IMR-90 (cell line): Measurements from ENCODE around the gene MOCS1. TPM values are rescaled to one million over a fixed set of nuclear protein-coding genes. Genes with fewer than 3 reads are reported as not detected.

Experiments
- ATAC-seq: fragments of 200-7000 bp; cut with Tn5 transposase; 2 replicates; pipeline ENCODE4 v1.9.1; 2020; ENCODE audit warnings: low read depth, mild to moderate bottlenecking, moderate library complexity
- BruUV-seq: library from RNA; stranded (reverse); fragments of 400-500 nt; replicated peaks from 2 replicates; lab custom pipeline; 2021; lab: Mats Ljungman, UMichigan
- CTCF ChIA-PET: fragments of 300-600 bp; formaldehyde crosslinking; extraction: SDS; loops from one replicate; lab custom pipeline; 2021; ENCODE audit warnings: antibody characterized with exemption; lab: Yijun Ruan, JAX
- POLR2A ChIA-PET: fragments of 300-600 bp; sonication (Branson Sonifier 250); formaldehyde crosslinking; loops from one replicate; lab custom pipeline; 2022; ENCODE audit warnings: antibody characterized with exemption; ENCODE audit not compliant: unreplicated experiment; lab: Charles Lee
- DNase-seq: peaks from one replicate; pipeline ENCODE4 v3.0.0; 2013
- H2AFZ ChIP-seq: replicated peaks from 2 replicates; pipeline ENCODE3; 2013; ENCODE audit warnings: low read length, mild to moderate bottlenecking; ENCODE audit not compliant: poor library complexity
- H2AK5ac ChIP-seq: 2 replicates; pipeline ENCODE4 v1.6.1; 2013; ENCODE audit warnings: low read depth, low read length, inconsistent platforms
- H2AK9ac ChIP-seq: replicated peaks from 2 replicates; pipeline ENCODE3; 2013; ENCODE audit warnings: mild to moderate bottlenecking, low read depth, low read length, moderate library complexity; ENCODE audit not compliant: poor library complexity
- H2BK120ac ChIP-seq: 2 replicates; pipeline ENCODE4 v1.6.1; 2013; ENCODE audit warnings: low read depth, low read length, inconsistent platforms
- H2BK15ac ChIP-seq: 3 replicates; pipeline ENCODE4 v1.6.1; 2013; ENCODE audit warnings: low read depth, low read length, inconsistent platforms
- H2BK20ac ChIP-seq: 2 replicates; pipeline ENCODE4 v1.6.1; 2013; ENCODE audit warnings: low read depth, mild to moderate bottlenecking, inconsistent platforms, low read length, moderate library complexity
- H2BK5ac ChIP-seq: 2 replicates; pipeline ENCODE4 v1.6.1; 2013; ENCODE audit warnings: mild to moderate bottlenecking, low read depth, low read length, inconsistent platforms; ENCODE audit not compliant: poor library complexity, severe bottlenecking
- H3K14ac ChIP-seq: replicated peaks from 2 replicates; pipeline ENCODE4 v1.6.1; 2013; ENCODE audit warnings: low read depth, low read length, inconsistent platforms
- H3K18ac ChIP-seq: 2 replicates; pipeline ENCODE4 v1.6.1; 2013; ENCODE audit warnings: low read depth, low read length, control low read depth
- H3K23ac ChIP-seq: 2 replicates; pipeline ENCODE4 v1.6.1; 2013; ENCODE audit warnings: low read depth, low read length, inconsistent platforms
- H3K27ac ChIP-seq: 2 replicates; pipeline ENCODE4 v1.5.1; 2013; ENCODE audit warnings: mild to moderate bottlenecking, control low read depth, low read length; ENCODE audit not compliant: insufficient read depth
- H3K27me3 ChIP-seq: 2 replicates; pipeline ENCODE4 v1.6.1; 2013; ENCODE audit warnings: low read length; ENCODE audit not compliant: control insufficient read depth, insufficient read depth
- H3K36me3 ChIP-seq: 2 replicates; pipeline ENCODE4 v1.6.1; 2013; ENCODE audit warnings: low read length, mixed read lengths; ENCODE audit not compliant: control insufficient read depth, insufficient read depth
- H3K4ac ChIP-seq: 2 replicates; pipeline ENCODE4 v1.6.1; 2013; ENCODE audit warnings: low read depth, low read length, inconsistent platforms
- H3K4me1 ChIP-seq: 2 replicates; pipeline ENCODE4 v1.6.1; 2013; ENCODE audit warnings: low read length, mixed read lengths; ENCODE audit not compliant: control insufficient read depth, insufficient read depth
- H3K4me2 ChIP-seq: 2 replicates; pipeline ENCODE4 v1.6.1; 2013; ENCODE audit warnings: low read depth, mild to moderate bottlenecking, control low read depth, low read length, moderate library complexity
- H3K4me3 ChIP-seq: 2 replicates; pipeline ENCODE4 v1.5.1; 2013; ENCODE audit warnings: low read depth, mild to moderate bottlenecking, control low read depth, low read length, moderate library complexity; ENCODE audit not compliant: insufficient read depth
- H3K56ac ChIP-seq: 2 replicates; pipeline ENCODE4 v1.6.1; 2013; ENCODE audit warnings: low read length, inconsistent platforms; ENCODE audit not compliant: insufficient read depth; ENCODE audit errors: extremely low read depth
- H3K79me1 ChIP-seq, 2 experiments: 2 replicates each; pipeline ENCODE4 v1.6.1; 2013; ENCODE audit warnings: low read length in 2 of 2, inconsistent platforms in 1 of 2, low read depth in 1 of 2
- H3K9ac ChIP-seq: 2 replicates; pipeline ENCODE4 v1.6.1; 2013; ENCODE audit warnings: low read depth, low read length, control low read depth
- H3K9me1 ChIP-seq: 2 replicates; pipeline ENCODE4 v1.6.1; 2013; ENCODE audit warnings: low read length, inconsistent platforms; ENCODE audit not compliant: insufficient read depth
- H3K9me3 ChIP-seq: 2 replicates; pipeline ENCODE4 v1.6.1; 2013; ENCODE audit warnings: low read length; ENCODE audit not compliant: control insufficient read depth, insufficient read depth
- H4K20me1 ChIP-seq: 2 replicates; pipeline ENCODE4 v1.6.1; 2013; ENCODE audit warnings: low read length, inconsistent platforms; ENCODE audit not compliant: insufficient read depth
- H4K5ac ChIP-seq: 2 replicates; pipeline ENCODE4 v1.6.1; 2013; ENCODE audit warnings: mild to moderate bottlenecking, low read depth, low read length, control low read depth
- H4K8ac ChIP-seq, 2 experiments: 2 replicates each; pipeline ENCODE4 v1.6.1; 2013; ENCODE audit warnings: low read depth in 2 of 2, low read length in 2 of 2, control low read depth in 1 of 2, inconsistent platforms in 1 of 2
- H4K91ac ChIP-seq: 2 replicates; pipeline ENCODE4 v1.6.1; 2013; ENCODE audit warnings: low read depth, low read length, inconsistent platforms; ENCODE audit not compliant: insufficient read depth
- CHD1 ChIP-seq: IDR thresholded peaks from 2 replicates; pipeline ENCODE4 v1.6.1; 2012; ENCODE audit warnings: low read depth, low read length, improper control_type of control experiment
- MAFK ChIP-seq: IDR thresholded peaks from 2 replicates; pipeline ENCODE4 v1.6.1; 2012; ENCODE audit warnings: low read depth, low read length, improper control_type of control experiment
- MXI1 ChIP-seq: IDR thresholded peaks from 2 replicates; pipeline ENCODE4 v1.6.1; 2012; ENCODE audit warnings: low read depth, mild to moderate bottlenecking, low read length, moderate library complexity, borderline replicate concordance
- NFE2L2 ChIP-seq: fragments of 150-350 bp; IDR thresholded peaks from 2 replicates; pipeline ENCODE4 v1.6.1; 2016; ENCODE audit warnings: low read depth, mild to moderate bottlenecking, low read length
- SMC3 ChIP-seq: fragments of 150-350 bp; IDR thresholded peaks from 2 replicates; pipeline ENCODE4 v1.6.1; 2016; ENCODE audit warnings: low read depth, mild to moderate bottlenecking, antibody characterized with exemption, low read length, moderate library complexity
- WGBS, 2 experiments: methylation state at CpG; one replicate each; pipeline versions ENCODE4 v1.1.5 to v1.1.7; 2013; ENCODE audit warnings: missing lambda C conversion rate in 2 of 2; ENCODE audit not compliant: insufficient read length in 1 of 2; ENCODE audit errors: extremely low coverage in 2 of 2; 5-methylcytosine and 5-hydroxymethylcytosine counted together
- dilution Hi-C: fragments of 300-500 bp; cut with HindIII; formaldehyde crosslinking; loops from one replicate; pipeline ENCODE4 v1.14.3; 2018; ENCODE audit warnings: low sequenced_read_pairs; ENCODE audit not compliant: unreplicated experiment
- in situ Hi-C: fragments of 300-500 bp; cut with MboI; formaldehyde crosslinking; loops from 3 replicates; pipeline ENCODE4 v1.14.3; 2019; ENCODE audit warnings: low sequenced_read_pairs, inconsistent platforms, mixed read lengths
- intact Hi-C: fragments of 100-400 bp; cut with micrococcal nuclease; formaldehyde crosslinking; loops from 2 replicates; pipeline ENCODE4 v1.10.0; 2022
- polyA plus RNA-seq, 3 experiments: library from polyadenylated mRNA; depleted of rRNA; stranded (reverse); fragments of >200 nt; gene quantifications; 2 replicates each; pipeline ENCODE4 v1.2.3, GENCODE V29; 2012; ENCODE audit warnings: low replicate concordance in 1 of 3
- total RNA-seq: library from RNA; depleted of rRNA; stranded (reverse); fragments of >200 nt; gene quantifications from 2 replicates; pipeline ENCODE4 v1.2.3, GENCODE V29; 2012
- TF ChIP-seq, protein P1 (sequence below): fragments of 150-350 bp; IDR thresholded peaks from 2 replicates; pipeline ENCODE4 v1.6.1; 2016; ENCODE audit warnings: low read depth, mild to moderate bottlenecking, low read length, moderate library complexity, borderline replicate concordance
- TF ChIP-seq, protein P2 (sequence below): conservative IDR thresholded peaks from 2 replicates; pipeline ENCODE4 v1.5.1; 2012; ENCODE audit warnings: mild to moderate bottlenecking, low read depth, low read length, improper control_type of control experiment

The MOCS1 gene
- total and polyA plus RNA-seq, 2 of the 4 experiments (the other 2 are of a cell fraction) = 5.5 to 9.5 TPM

DNA sequence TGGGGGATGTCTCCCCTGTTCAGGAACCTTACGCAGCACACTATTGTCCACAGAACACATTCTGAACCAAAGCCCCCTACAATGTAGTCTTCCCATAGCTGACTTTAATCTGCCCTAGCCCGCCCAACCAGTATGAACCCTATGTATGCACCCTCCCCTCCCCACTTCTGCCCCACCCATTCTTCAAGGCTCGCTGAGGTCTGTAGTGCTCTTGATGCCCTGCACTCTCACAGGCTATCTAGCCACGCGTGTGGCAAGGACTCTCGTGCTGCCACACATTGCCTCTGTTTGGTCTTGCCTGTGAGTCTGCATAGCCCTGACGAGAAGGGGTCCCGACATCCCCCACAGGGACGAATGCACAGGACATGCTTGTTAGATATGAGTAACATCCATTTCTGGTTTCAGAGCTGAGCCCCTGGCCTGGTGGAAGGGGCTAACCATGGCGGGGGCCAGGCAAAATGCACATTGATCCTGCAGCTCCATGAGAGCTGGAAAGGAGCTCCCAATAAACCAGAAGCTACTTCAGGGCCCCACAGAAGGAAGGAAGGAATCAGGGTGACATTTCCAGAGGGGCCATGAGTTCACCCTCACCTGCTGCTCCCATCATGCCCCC is 22.6 kb downstream of the MOCS1 start:
- POLR2A ChIA-PET = no interaction called here
- no peak overlapping the region for H4K5ac ChIP-seq
- peaks cover 6% of the 10 kb centered on the region; the same call in 1 of the 2 replicates for H3K9me1 ChIP-seq
- H3K9me3 ChIP-seq = no peaks in the 10 kb centered on the region
- H4K20me1 ChIP-seq = no peaks in the 10 kb centered on the region
- no peak overlapping the region for H3K14ac ChIP-seq
- no peak overlapping the region for H2AK5ac ChIP-seq
- H3K56ac ChIP-seq = no peak overlapping the region
- 87% methylated on average over 3 of the region's 10 CpGs; no CpG with 5 or more reads in 1 of the 2 experiments for WGBS, 2 experiments
- in situ Hi-C loops = no loop called here
- no TSS peak for BruUV-seq
- H2BK20ac ChIP-seq = no peak overlapping the region
- no peak overlapping the region for H3K27ac ChIP-seq
- DNase-seq (no peak), ATAC-seq (no peak)
- no peak overlapping the region for H3K4ac ChIP-seq
- no peak overlapping the region for H4K8ac ChIP-seq
- H3K23ac ChIP-seq = no peak overlapping the region
- H2BK15ac ChIP-seq = no peak overlapping the region
- H3K18ac ChIP-seq = no peak overlapping the region
- no peak overlapping the region for H3K4me2 ChIP-seq
- no peak for TF ChIP-seq SMC3
- TF ChIP-seq CHD1 = no peak
- no peak for TF ChIP-seq MAFK
- TF ChIP-seq MXI1 = no peak
- TF ChIP-seq, protein P1, sequence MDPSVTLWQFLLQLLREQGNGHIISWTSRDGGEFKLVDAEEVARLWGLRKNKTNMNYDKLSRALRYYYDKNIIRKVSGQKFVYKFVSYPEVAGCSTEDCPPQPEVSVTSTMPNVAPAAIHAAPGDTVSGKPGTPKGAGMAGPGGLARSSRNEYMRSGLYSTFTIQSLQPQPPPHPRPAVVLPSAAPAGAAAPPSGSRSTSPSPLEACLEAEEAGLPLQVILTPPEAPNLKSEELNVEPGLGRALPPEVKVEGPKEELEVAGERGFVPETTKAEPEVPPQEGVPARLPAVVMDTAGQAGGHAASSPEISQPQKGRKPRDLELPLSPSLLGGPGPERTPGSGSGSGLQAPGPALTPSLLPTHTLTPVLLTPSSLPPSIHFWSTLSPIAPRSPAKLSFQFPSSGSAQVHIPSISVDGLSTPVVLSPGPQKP = no peak
- no peak for TF ChIP-seq NFE2L2
- TF ChIP-seq, protein P2, sequence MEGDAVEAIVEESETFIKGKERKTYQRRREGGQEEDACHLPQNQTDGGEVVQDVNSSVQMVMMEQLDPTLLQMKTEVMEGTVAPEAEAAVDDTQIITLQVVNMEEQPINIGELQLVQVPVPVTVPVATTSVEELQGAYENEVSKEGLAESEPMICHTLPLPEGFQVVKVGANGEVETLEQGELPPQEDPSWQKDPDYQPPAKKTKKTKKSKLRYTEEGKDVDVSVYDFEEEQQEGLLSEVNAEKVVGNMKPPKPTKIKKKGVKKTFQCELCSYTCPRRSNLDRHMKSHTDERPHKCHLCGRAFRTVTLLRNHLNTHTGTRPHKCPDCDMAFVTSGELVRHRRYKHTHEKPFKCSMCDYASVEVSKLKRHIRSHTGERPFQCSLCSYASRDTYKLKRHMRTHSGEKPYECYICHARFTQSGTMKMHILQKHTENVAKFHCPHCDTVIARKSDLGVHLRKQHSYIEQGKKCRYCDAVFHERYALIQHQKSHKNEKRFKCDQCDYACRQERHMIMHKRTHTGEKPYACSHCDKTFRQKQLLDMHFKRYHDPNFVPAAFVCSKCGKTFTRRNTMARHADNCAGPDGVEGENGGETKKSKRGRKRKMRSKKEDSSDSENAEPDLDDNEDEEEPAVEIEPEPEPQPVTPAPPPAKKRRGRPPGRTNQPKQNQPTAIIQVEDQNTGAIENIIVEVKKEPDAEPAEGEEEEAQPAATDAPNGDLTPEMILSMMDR = no peak
- CTCF ChIA-PET = no interaction called here
- H3K36me3 ChIP-seq = peaks cover 35% of the 10 kb centered on the region
- H3K27me3 ChIP-seq = no peaks in the 10 kb centered on the region
- H2BK120ac ChIP-seq = no peak overlapping the region
- no peak overlapping the region for H2AFZ ChIP-seq
- no peak overlapping the region for H3K4me3 ChIP-seq
- no peak overlapping the region for H3K9ac ChIP-seq
- intact Hi-C loops = no loop called here
- H2AK9ac ChIP-seq = no peak overlapping the region
- no peak overlapping the region for H4K91ac ChIP-seq
- dilution Hi-C loops = no loop called here
- H2BK5ac ChIP-seq = no peak overlapping the region
- no peaks in the 10 kb centered on the region for H3K4me1 ChIP-seq
- H3K79me1 ChIP-seq = 0 out of 4 replicates have a peak, but pooled peaks cover 0 to 3% of the 10 kb centered on the region in 2 experiments
